Cerebellar nuclear complex (tissue), 1 donor: ENCODE data around the gene TPCN1.

Experiments used
- DNase-seq, 2 experiments: peaks; one replicate each; lab custom pipeline; 2025; lab: John Stamatoyannopoulos, UW

TPCN1 gene

GRCh38 chr12:113241191-113242025 lies 20.1 kb downstream of the TPCN1 start:
- DNase-seq = no peak

GRCh38 chr12:113242026-113242418 lies 20.8 kb downstream of the TPCN1 start:
- DNase-seq = no peak

DNA sequence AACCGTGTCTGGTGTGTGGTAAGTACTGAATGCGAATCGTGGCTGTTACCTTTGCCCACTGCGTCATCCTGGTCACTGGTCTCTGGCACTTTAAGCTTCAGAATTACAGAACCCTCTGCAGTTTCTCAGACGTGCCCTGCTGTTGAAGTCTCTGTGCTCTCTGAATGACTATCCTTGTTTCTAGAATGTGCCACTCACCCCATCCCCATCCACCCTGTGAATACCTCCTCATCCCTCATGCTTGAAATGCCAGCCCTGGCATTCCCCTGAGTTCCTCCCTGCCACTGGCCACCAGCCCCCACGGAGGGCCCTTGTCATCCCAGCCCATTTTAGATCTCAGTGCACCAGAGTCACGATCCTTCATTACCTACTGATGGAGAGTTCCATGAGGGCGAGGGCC lies 21.3 kb downstream of the TPCN1 start:
- no peak for DNase-seq

- DNase-seq = peak in 1 of 2 experiments; percentile 75
These were observed 22.8 kb downstream of the TPCN1 start for GRCh38 chr12:113244047-113244460.

GRCh38 chr12:113244478-113244958 lies 23.3 kb downstream of the TPCN1 start:
- peak in 1 of 2 experiments; percentile 63 for DNase-seq

GRCh38 chr12:113245695-113246477 lies 24.6 kb downstream of the TPCN1 start:
- DNase-seq = peak in 1 of 2 experiments; percentile 32

GRCh38 chr12:113246478-113247122 lies 25.3 kb downstream of the TPCN1 start:
- DNase-seq = peak in 1 of 2 experiments; percentile 32

DNA sequence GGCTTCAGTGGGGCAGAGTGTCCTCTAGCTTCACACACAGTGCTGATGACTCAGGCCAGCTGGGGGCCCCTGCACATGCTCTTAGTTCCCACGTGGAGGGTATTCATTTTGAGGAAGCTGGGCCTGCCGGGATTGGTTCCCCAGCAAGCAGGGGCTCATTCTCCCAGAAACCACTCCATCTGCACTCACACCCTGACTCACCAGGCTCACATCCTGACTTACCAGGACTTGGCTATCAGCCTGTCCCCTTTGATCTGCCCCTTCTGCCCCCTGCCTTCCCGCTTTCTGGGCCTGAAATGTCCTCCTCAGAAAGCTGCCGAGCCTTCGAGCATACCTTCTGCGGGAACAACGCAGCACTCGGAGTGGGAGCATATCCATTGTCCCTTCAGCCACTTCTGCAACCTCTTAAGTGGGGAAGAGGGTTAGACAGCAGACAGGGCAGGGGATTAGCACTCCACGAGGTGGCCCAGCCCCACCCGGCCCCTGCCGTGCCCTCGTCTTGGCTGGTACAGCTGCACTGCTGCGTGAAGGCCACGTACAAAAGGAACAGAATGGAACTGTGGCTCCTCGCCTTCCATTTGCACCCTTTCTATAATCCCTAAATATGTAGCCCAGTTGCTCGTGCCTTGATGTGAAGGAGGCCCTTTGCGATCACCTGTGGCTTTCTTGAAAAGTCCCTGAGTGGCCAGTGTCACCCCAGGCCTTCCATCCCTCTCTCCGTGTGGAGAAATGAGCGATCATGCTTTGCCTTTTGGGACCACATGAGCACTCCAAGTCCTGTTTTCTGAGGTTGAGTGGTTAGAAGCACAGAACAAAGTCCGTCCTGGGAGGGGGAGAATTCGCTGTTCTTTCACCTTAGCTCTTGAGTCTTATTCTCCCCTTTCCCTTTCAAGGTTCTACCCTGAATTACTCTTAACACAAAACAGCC lies 26.1 kb downstream of the TPCN1 start:
- DNase-seq = no peak

GRCh38 chr12:113248051-113248825 lies 27.0 kb downstream of the TPCN1 start:
- DNase-seq = no peak

GRCh38 chr12:113248842-113249435 lies 27.7 kb downstream of the TPCN1 start:
- no peak for DNase-seq

- DNase-seq = peak in 1 of 2 experiments; percentile 11
These were observed 28.3 kb downstream of the TPCN1 start for GRCh38 chr12:113249546-113249945.

DNA sequence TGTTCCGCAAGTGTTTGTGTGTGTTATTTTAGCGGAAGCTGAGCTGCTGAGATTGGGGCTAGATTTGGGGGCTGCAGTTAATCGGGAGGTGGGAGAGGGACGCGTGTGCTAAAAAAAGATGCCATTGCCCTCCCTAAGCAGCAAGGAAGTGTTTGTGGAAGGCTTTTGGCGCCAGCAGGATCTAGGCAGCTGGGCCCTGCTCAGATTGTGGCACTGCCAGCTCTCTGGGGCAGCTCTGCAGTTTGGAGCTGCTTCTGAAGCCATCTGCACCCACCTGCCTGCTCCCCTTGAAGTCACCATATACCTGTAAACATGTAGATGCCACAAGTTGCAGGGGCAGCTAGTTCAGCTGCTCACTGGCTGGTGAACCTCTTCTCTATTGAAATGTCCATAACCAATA lies 28.8 kb downstream of the TPCN1 start:
- DNase-seq = peak in 1 of 2 experiments; percentile 32

GRCh38 chr12:113251404-113252070 lies 30.3 kb downstream of the TPCN1 start:
- no peak for DNase-seq

- no peak for DNase-seq
These were observed 31.2 kb downstream of the TPCN1 start for GRCh38 chr12:113252494-113252893.

DNA sequence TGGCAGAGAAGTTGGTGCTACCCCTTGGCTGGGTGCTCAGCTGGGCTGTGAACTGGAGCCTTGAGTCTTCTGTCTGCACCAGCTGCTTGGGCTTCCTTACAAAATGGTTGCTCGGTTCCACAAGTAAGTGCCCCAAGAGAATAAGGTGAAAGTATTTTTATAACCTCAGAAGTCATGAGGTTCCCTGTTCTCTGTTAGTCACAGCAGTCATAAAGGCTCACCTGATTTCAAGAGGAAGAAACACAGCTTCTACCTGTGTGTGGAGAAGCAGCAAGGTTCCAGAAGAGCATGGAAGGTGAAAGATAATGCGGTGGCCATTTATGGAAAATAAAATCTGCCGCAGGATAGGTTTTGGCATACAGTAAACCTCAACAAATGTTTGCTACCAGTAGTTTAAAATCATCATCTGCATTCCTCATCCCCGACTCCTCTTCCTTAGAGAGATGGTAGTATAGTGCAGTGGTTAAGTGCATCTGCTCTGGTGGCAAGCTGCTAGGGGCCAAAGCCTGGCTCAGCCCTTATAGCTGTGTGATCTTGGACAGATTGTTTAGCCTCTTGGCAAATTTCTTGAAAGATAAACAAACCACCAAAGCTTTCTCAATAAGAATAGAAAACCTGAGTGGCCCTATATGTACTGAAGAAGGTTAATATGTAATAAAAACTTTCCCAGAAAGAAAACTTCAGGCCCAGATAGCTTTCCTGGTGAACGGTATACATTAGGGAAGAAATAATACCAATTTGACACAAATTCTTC lies 32.4 kb downstream of the TPCN1 start:
- DNase-seq = no peak

- no peak for DNase-seq
These were observed 33.0 kb downstream of the TPCN1 start for GRCh38 chr12:113254298-113254697.

DNA sequence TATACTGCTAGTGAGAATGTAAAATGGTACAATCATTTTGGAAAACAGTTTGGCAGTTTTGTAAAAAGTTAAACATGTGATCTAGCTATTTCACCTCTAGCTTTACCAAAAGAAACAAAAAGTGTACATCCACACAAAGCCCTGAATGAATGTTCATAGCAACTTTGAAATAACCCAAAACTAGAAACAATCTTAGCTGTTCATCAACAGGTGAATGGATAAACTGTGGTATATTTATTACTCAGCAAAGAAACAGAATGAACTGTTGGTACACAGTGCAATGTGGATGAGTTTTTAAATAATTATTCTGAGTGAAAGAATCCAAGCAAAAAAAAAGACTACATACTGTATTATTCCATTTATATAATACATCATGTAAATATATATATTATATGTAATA lies 36.3 kb downstream of the TPCN1 start:
- DNase-seq = no peak

DNA sequence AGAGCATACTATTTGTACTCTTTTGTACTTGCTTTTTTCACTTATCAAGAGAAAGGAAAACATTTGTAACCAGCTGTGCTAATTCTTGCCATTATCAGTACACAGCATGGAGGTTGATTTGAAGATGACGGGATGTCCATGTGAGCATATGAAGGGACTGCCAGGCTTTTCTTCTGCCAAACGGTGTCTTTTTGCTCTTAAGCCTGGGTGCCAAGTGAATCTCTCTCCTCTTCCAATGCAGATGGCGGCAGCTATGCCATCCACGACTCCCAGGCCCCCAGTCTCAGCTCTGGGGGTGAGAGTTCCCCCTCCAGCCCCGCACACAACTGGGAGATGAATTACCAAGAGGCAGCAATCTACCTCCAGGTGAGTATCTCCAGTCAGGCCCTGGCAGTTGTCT lies 38.9 kb downstream of the TPCN1 start:
- no peak for DNase-seq
